Measurements from ENCODE around the gene SLC6A17. TPM values are rescaled to one million over a fixed set of nuclear protein-coding genes. Genes with fewer than 3 reads are reported as not detected.
A peak's percentile ranks its signal among the peaks of the same experiment; 100 is the strongest.

The SLC6A17 gene
- total RNA-seq, 1 donor from 2014 or later: 46.1 TPM

GRCh38 chr1:110155878-110156522 is 5.7 kb downstream of the SLC6A17 start:
- Mint-ChIP-seq H3K36me3 (ENCODE audit: low read depth, unreplicated experiment) (peaks cover 26% of the 10 kb centered on the region), H3K27ac (ENCODE audit: unreplicated experiment) (no peak overlapping the region), H3K4me3 (ENCODE audit: unreplicated experiment) (no peak overlapping the region), H3K4me1 (ENCODE audit: unreplicated experiment) (peaks cover 65% of the 10 kb centered on the region), H3K27me3 (ENCODE audit: unreplicated experiment) (peaks cover 12% of the 10 kb centered on the region), H3K9me3 (ENCODE audit: unreplicated experiment) (no peaks in the 10 kb centered on the region)
- DNase-seq (ENCODE audit: low spot score): peak; percentile 84
- no peak for TF ChIP-seq CTCF (IDR thresholded peaks at IDR 0.05; ENCODE audit: unreplicated experiment)

- Mint-ChIP-seq H3K4me3 (ENCODE audit: unreplicated experiment) (no peak overlapping the region), H3K9me3 (ENCODE audit: unreplicated experiment) (no peaks in the 10 kb centered on the region), H3K4me1 (ENCODE audit: unreplicated experiment) (peaks cover 58% of the 10 kb centered on the region), H3K27ac (ENCODE audit: unreplicated experiment) (no peak overlapping the region), H3K36me3 (ENCODE audit: low read depth, unreplicated experiment) (peaks cover 26% of the 10 kb centered on the region), H3K27me3 (ENCODE audit: unreplicated experiment) (peaks cover 10% of the 10 kb centered on the region)
- no peak for TF ChIP-seq CTCF (IDR thresholded peaks at IDR 0.05; ENCODE audit: unreplicated experiment)
- DNase-seq (ENCODE audit: low spot score): no peak
These were observed 8.0 kb downstream of the SLC6A17 start for GRCh38 chr1:110158261-110158660.

DNA sequence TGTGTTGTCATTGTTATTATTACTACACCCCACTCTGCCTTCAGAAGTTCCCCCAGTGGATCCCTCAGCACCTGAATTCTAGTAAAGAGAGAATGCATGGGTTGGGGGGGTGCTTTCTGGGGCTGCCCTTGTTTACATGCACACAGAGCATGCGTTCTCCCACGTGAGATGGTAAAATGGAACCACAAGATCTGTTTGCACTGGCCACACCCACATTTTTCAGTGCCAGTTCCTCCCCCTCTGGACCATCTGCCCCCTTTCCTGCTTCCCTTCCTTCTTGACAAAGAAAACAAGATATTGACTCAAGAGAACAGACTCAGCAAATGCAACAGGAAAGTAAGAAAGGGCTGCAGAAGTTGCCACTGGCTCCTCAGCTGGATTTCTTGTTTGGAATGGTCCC is 8.9 kb downstream of the SLC6A17 start:
- peaks cover 14% of the 10 kb centered on the region for H3K27me3 Mint-ChIP-seq (ENCODE audit: unreplicated experiment)
- H3K9me3 Mint-ChIP-seq (ENCODE audit: unreplicated experiment): no peaks in the 10 kb centered on the region
- H3K27ac Mint-ChIP-seq (ENCODE audit: unreplicated experiment): peak overlapping the region; percentile 62
- peak overlapping the region; percentile 11 for H3K4me3 Mint-ChIP-seq (ENCODE audit: unreplicated experiment)
- H3K4me1 Mint-ChIP-seq (ENCODE audit: unreplicated experiment): peaks cover 60% of the 10 kb centered on the region
- peaks cover 31% of the 10 kb centered on the region for H3K36me3 Mint-ChIP-seq (ENCODE audit: low read depth, unreplicated experiment)
- no peak for TF ChIP-seq CTCF (IDR thresholded peaks at IDR 0.05; ENCODE audit: unreplicated experiment)
- no peak for DNase-seq (ENCODE audit: low spot score)

DNA sequence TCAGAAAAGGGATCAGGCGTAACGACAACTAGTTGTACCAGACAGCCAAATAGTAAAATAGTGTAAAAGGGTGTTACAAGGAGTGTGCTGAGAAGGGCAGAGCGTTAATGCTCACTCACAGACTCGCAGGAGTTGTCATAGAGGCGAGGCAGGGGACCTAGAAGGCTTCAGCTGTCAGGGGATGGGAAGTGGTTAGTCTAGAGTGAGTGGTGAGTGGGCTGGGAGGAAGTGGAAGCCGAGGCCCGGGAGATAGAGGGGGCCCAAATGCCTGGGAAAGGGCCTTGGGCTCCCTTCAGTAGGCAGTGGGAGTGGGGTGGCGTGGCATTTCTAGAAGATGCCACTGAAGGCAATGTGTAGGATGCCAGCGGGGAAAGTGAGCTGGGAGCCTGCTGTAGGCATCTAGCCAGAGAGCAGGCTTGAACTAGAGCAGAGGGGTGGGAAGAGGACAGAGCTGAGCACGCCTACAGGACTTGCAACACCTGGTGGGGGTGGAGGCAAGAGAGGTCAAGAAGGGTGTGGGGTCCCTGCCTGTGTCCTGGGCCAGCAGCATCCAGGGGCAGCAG is 10.3 kb downstream of the SLC6A17 start:
- Mint-ChIP-seq H3K36me3 (ENCODE audit: low read depth, unreplicated experiment) (peaks cover 32% of the 10 kb centered on the region), H3K27me3 (ENCODE audit: unreplicated experiment) (peaks cover 14% of the 10 kb centered on the region), H3K9me3 (ENCODE audit: unreplicated experiment) (no peaks in the 10 kb centered on the region), H3K4me3 (ENCODE audit: unreplicated experiment) (peak overlapping the region; percentile 12), H3K27ac (ENCODE audit: unreplicated experiment) (peak overlapping the region; percentile 9), H3K4me1 (ENCODE audit: unreplicated experiment) (peaks cover 59% of the 10 kb centered on the region)
- no peak for DNase-seq (ENCODE audit: low spot score)
- no peak for TF ChIP-seq CTCF (IDR thresholded peaks at IDR 0.05; ENCODE audit: unreplicated experiment)

DNA sequence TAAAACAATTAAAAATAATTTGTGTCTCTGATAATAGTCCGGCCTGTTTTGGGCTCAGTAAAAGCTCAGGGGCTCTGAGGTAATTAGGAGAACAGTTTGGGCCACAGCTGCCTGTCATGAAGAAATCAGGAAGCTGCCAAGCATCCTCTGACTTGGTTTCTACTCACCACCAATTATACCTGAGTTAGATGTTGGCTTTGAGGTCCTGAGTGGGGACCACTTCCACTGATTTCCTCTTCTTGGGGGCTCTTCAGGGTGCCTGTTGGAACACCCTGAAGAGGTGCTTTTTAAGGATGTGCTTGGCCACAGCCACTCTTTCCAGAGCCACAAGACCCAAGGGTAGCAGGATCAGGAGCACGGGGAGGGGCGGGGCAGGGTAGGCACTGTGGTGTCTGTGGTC is 10.9 kb downstream of the SLC6A17 start:
- DNase-seq (ENCODE audit: low spot score): no peak
- peaks cover 14% of the 10 kb centered on the region for H3K27me3 Mint-ChIP-seq (ENCODE audit: unreplicated experiment)
- no peak for TF ChIP-seq CTCF (IDR thresholded peaks at IDR 0.05; ENCODE audit: unreplicated experiment)
- peaks cover 62% of the 10 kb centered on the region for H3K4me1 Mint-ChIP-seq (ENCODE audit: unreplicated experiment)
- H3K27ac Mint-ChIP-seq (ENCODE audit: unreplicated experiment): no peak overlapping the region
- no peaks in the 10 kb centered on the region for H3K9me3 Mint-ChIP-seq (ENCODE audit: unreplicated experiment)
- peaks cover 31% of the 10 kb centered on the region for H3K36me3 Mint-ChIP-seq (ENCODE audit: low read depth, unreplicated experiment)
- no peak overlapping the region for H3K4me3 Mint-ChIP-seq (ENCODE audit: unreplicated experiment)

All from endothelial cell (in vitro differentiated cells).